Stimulated activated CD8-positive, alpha-beta memory T cell treated with anti-CD3 and anti-CD28 coated beads, Interleukin-7, amount 100 ng/mL, for 4 hours (primary cell): Measurements from ENCODE around the gene EYA2.

Source experiments
- DNase-seq, 2 donors: peaks; one replicate each; pipeline ENCODE4 v3.0.0-alpha.2; 2020; ENCODE audit warnings: low read depth in 2 of 2

EYA2 gene

DNA sequence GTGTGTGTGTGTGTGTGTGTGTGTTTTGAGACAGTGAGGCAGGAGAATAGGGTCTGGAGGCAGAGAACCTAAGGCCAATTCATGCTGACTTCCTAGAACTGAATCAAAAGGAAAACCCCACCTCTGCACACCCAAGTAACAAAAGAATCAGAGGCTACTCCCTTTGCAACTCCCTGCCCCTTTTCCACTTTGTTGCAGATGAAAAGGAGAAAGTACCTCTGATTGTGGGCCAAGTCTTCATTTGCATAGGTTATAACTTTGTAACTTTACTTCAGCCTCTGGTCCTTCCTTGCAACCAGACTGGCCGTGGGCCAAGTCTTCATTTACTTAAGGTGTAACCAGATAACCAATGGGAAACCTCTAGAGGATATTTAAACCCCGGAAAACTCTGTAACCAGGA, 168.8 kb downstream of the EYA2 start:
- DNase-seq = no peak

DNA sequence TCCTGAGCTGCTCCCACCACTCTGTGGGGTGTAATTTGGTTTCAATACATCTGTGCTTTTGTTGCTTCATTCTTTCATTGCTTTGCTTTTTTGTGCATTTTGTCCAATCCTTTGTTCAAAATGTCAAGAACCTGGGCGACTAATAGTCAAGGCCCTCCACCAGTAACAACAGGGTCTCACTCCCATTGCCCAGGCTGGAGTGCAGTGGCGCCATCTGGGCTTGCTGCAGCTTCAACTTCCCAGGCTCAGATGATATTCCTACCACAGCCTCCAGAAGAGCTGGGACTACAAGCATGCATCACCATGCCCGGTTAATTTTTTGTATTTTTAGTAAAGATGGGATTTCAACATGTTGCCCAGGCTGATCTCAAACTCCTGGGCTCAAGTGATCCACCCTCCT, 169.2 kb downstream of the EYA2 start:
- no peak for DNase-seq

DNA sequence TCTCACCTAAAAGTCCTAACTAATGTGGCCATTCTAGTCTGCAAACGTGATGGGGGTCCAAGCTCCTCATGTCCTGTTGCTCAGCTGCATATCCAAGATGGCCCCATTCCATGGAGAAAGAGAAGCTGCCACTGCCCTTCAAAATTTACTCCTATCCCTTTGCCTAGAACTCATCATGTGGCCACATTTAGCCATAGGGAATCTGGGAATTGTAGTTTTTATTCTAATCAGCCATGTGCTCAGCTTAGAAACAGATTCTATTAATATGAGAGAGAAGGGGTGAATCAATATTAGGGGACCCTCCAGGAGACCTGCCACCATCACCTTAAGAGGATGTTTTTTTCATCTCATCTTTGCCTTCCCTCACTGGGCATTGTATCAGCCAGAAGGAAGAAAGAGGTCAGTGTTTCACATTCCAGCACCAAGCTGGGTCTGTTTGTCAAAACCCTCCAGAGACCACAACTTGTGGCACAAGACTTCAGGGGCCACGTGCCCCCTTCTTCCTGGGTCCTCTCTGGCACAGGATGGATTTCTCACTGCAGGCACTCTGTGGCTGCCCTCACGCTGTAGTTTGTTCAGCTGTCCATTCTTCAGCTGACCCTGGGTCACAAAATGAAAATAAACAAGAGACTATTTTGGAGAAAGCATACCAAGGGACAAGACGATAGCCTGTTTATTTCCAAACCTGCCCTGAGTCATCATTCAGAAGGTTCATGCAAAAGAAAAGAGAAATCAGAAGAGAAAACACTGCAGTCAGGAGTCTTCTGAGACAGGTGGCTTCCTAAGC, 172.0 kb downstream of the EYA2 start:
- no peak for DNase-seq

DNA sequence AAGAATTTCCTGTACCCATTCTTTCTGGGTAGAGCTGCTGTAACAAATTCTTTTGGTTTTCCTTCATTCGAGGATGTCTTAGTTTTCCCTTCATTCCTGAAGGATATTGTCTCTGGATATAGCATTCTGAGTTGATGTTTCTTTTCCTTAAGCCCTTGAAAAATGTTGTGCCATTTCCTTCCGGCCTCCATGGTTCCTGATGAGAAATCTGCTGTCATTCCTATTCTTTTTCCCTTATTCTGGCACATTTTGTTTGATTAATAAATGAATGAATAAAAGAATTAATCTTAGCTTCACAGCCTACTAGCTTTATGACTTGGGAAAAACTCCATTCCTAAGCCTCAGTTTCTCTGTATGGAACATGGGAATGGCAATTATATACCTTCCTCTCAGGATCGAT, 173.1 kb downstream of the EYA2 start:
- DNase-seq = no peak

DNA sequence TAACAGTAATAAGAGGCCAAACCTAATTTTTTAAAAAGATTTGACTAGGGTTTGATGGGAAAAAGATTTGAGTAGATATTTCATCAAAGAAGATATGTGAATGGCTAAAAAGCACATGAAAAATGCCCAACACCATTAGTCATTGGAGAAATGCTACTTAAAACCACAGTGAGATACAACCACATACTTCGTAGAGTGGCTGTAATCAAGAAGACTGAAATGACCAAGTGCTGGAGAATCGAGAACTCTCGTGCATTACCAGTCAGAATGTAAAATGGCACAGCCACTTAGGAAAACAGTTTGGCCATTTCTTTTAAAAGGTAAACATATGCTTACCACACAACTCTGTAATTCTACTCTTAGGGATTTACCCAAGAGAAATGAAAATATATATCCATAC, 175.5 kb downstream of the EYA2 start:
- no peak for DNase-seq

DNA sequence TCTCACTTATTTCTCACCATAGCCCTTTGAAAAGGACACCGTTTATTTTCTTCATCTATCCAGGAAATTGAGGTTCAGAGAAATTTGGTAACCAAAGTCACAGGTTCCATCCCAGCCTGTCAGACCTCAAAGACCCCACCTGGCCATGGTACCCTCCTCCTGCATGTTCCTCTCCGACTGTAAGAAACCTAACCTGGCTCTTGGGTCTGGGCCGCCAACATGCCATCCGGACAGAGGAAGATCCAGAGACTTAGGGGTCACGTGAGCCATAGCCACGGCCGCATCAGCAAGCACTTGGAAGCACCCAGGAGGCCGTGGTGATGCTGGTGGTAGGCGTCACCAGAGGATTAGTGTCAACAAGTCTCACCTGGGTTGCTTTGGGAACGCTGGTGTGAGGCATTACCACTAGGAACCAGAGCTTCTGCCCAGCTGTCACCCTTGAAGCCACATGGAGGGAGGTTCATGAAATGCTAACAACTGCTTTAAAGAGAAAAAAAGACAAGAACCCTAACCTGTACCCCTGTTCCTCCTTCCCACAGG, 177.1 kb downstream of the EYA2 start:
- no peak for DNase-seq

DNA sequence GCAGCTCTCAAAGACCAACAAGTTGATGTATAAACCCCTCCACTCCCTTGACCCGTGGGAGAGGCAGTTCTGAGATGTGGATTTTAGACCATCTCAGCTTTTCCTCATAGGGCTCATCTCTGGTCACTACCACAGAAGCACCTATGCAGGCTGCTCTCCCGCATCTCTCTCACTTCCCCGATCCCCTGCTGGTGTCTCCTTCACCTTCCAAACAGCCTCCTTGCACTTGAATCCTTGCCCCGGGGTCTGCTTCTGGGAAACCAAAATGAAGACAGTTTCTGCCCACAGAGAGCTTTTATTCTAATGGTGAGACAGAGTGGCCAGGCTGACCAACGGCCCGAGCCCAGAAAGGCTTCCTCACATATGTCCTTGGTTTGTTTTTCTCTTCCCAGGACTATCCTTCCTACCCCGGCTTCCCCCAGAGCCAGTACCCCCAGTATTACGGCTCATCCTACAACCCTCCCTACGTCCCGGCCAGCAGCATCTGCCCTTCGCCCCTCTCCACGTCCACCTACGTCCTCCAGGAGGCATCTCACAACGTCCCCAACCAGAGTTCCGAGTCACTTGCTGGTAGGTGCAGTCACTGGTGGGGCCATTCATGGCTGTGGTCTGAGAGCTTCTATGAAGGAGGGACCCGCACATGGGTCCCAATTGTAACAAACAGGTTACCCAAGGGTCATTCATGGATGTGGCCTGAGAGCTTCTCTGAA, 179.3 kb downstream of the EYA2 start:
- no peak for DNase-seq

DNA sequence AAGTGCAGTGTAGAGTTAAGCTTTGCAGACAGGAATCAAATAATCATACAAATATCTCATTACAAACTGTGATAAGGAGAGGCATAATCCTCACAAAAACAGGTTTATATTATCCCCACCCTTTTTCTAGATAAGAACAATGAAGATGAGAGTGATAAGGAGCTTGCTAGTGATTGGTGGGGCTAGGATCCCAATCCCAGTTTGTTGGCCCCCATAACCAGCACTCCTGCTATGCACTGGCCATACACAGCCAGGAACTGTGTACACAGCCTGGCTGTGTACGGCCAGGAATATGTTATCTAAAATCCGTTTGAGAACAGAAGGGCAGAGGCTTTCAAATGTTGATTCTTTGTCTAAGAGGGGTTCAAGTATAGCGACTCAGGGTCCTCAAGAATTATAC, 180.6 kb downstream of the EYA2 start:
- DNase-seq = no peak

DNA sequence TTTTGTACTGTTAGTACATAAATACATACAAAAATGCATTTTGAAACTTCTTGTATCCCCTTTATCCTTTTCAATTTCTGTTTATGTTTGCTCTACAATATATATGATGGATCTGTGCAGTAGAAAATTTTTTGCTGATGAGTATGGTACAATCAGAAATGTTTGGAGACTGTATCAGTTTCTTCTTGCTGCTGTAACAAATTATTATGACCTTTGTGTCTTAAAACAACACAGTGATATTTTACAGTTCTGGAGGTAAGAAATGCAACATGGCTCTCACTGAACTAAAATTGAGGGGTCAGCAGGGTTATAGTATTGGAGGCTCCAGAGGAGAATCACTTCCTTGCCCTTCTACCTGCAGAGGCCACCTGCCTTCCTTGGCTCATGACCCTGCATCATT, 184.4 kb downstream of the EYA2 start:
- no peak for DNase-seq

DNA sequence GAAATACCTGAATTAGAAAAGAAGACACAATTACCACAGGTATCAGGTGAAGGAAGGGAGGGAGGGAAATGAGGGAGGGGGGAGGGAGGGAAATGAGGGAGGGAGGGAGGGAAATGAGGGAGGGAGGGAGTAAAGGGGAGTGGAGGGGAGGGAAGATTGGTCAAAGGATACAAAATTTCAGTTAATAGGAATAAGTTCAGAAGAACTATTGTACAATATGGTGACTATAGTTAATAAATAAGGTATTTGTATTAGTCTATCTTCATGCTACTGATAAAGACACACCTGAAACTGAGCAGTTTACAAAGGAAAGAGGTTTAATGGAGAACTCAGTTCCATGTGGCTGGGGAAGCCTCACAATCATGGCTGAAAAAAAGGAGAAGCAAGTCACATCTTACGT, 185.7 kb downstream of the EYA2 start:
- DNase-seq = no peak

DNA sequence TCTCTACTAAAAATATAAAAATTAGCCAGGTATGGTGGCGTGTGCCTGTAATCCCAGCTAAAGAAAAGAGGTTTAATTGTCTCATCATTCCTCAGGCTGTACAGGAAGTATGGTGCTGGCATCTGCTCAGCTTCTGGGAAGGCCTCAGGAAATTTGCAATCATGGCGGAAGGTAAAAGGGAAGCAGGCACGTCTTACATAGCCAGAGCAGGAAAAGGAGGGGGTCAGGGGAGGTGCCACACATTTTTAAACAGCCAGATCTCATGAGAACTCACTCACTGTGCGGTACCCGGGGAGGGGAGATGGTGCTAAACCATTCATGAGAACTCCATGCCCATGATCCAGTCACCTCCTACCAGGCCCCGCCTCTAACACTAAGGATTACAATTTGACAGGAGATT, 191.7 kb downstream of the EYA2 start:
- no peak for DNase-seq

DNA sequence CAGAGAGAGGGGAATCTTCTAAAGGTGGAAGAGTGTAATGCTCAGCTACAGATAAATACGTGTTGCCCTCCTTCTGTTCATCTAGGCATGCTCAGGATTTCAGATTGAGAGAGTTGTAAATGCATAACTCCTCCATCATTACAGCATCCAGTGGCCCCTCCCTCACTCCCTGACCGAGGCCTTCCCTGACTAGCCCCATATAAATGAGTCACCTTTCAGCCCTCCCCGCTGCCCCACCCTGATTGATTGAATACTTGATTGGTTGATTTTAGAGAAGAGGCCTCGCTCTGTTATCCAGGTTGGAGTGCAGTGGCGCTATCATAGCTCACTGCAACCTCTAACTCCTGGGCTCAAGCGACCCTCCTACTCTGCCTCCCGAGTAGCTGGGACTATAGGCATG, 193.7 kb downstream of the EYA2 start:
- no peak for DNase-seq

DNA sequence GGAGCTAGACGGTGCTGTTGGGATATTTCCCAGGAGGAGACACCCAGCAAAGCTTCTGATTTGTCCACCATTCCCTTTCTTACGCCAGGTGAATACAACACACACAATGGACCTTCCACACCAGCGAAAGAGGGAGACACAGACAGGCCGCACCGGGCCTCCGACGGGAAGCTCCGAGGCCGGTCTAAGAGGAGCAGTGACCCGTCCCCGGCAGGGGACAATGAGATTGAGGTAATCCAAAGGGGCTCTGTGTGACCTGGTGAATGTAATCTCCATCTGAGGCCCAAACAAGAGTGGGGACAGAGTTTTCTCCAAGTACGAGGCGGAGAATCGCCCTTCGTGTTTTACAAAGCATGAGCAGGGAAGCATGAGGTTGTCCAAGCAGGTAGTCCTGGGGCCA, 194.5 kb downstream of the EYA2 start:
- no peak for DNase-seq

DNA sequence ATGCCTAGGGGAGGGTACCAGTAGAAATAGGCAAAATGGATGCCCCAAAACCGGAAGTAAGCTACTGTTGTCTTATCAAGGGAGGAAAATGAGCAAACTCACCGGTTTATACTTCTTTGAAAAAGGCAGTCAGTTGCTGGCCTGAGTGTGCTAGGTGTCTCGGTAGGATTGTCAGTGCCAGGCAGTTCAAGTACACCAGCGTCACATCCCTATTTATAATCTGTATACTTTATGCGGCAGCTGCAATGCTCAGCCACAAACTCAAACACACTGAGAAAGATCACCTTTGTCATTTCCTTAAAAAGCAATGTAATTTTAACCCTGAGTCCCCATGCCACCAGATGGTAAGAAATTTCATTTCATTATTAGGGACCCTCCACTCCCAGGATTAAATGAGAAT, 196.2 kb downstream of the EYA2 start:
- DNase-seq = no peak

DNA sequence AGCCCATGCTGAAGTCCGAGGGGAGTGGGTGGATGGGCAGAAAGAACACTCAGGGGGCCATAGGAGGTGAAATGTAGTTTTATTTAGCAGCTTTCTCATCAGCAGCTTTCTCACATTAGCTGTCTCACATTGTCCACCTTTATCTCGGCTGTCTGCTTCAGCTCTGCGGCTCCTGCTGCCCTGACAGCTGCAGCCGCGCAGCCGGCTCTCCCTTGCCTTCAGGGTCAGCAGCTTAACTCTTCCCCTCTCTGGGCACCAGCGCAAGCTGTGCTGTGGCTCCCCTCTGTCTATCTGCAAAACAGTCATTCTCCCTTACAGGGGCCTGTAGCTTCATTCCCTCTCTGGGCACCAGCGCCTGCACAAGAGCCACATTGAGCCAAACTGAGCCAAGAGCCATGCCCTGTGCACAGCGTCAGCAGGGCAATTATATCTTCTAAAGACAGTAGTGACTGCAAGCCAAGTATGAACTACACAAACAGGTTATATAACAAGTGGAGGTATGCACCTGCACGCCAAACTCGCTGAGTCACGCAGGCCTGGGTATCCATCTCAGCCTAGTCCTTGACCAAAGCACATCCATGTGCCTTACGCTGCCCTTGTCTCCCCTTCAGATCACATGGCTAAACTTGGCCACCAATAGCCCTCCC, 198.8 kb downstream of the EYA2 start:
- no peak for DNase-seq

DNA sequence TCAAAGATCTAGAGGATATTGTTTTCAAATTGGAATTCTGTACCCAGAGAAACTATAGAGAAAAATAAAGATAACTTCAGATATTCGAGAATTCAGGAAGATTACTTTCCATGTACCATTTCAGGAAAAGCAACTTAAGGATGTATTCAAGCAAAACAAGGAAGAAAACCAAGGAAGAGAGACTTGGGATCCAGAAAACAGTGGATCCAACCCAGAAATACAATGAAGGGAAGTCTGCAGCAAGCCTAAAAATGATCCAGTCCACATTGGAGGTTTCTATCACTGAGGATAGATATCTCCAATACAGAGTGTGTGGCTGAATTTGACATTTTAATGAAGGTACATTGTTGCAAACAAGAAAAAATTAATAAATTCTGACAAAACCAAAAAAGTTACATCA, 201.0 kb downstream of the EYA2 start:
- no peak for DNase-seq

DNA sequence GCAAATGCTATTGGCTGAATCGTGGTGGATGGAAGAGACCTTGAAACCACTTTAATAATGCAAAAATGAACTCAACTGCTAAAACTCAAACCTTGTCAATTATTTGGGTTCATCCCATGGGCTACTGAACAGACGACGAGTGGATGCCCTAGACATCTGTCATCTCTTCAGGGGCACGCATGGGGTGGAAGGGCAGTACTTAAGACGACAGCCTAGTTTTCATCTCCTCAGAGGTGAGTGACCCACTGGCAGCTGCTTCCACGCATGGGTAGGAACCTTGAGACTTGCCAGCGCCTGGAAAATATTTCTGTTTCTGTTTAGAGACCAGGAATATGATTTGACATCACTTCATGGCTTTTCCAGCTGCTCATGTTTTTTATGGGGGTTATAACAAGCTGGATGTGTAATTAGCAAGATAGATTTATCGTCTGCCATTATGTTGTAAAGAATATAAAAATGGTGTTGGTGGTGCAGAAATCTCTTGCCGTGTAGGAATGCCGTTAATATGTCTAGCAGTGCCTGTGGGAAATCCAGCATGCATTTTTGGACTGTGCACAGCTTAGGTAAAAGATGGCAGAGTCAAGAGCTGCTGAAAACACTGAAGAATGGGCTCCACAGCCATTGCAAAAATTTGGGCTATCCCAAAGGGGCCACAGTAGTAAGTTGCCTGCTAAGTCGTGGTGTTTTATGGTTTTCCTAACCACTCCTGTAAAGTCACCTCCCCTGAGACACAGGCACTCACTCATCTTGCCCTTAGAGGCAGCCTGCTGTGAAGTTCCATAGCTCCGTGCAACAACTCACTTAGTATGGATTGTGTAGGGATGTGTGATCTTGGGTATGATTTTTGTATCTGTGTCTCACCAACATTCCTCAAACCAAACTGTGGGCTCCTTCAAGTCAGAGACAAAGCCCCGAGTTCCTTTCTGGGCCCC, 203.3 kb downstream of the EYA2 start:
- no peak for DNase-seq

DNA sequence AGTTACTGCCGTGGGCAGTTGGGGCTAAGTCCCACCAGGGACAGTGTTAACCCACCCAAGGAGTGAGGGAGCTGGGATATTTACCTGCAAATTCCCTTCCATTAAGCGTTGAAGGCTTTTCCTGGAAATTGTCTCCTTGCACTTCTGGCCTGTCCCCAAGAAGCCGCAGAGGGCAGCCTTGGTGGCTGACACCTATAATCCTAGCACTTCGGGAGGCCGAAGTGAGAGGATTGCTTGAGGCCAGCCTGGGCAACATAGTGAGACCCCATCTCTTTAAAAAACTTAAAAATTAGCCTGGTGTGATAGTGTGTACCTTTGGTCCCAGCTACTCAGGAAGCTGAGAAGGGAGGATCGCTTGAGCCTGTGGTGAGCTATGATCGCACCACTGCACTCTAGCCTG, 204.4 kb downstream of the EYA2 start:
- DNase-seq = no peak

DNA sequence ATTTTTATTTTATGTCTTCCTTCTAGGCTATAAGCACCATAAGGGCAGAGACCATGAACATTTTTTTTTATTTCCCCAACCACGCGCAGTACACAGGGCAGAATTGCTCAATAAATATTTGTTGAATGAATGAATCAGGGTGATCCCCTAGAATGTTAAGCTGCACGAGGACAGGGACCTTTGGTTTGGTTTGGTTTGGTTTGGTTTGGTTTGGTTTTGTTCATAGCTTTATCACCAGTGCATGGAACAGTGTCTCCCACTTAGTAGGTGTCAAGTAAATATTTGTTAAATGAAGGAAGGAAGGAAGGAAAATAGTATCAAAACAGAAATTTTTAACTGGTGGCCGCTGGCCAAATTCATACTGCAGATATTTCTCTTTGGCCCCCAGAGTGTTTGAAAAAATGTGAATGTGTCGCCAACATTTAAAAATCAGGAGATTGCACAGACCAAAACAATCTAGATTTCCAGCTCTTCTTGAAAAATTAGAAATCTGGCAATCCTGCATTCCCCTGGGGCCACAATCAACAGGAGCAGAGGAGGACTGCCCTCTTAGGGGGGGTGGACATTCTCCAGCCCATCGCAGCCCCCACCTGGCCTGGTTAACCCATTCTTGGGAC, 205.3 kb downstream of the EYA2 start:
- no peak for DNase-seq

DNA sequence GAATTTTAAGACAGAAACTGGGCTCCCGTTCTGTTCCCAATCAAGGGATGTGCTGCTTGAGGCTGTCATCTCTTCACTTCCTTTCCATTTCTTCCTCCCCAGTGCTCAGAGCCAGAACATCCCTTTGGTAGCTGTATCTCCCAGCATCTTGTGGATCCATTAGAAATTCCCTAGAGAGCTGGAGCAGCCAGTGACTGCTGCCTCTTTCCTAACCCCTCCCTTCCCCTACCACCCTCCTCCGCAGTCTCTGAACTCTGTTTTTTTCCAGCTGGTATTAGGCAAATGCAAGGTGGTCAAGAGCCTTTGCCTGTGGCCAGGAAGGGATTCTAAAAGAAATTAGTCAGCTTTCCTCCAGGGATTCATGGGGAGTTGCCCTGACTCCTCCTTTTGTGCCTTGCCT, 208.0 kb downstream of the EYA2 start:
- DNase-seq = no peak

DNA sequence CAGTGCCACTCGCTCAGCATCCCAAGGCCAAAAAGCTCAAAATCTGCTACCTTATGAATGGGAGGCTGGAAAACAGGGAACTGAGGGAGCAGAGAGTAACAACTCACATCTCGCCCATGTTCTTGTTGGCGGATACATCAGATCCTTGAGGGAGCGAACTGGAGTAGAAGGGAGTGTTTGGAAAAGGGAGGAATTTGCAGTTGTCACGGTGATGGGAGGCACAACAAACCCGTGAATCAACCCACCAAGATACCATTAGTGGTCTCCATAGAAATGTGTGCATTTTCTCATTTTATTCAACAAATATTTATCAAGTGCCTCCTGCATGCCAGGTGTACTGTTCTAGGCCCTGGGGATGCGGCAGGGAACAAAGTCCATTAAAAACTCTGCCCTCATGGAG, 212.1 kb downstream of the EYA2 start:
- no peak for DNase-seq
